GM19238 (cell line): Measurements from ENCODE around the gene XPO6.
"Not testable (repeated sequence)": the region's sequence is repeated elsewhere in the genome, so short reads cannot be mapped to it uniquely, and the experiment has no call there.

ENCODE experiments used
- DNase-seq: peaks from one replicate; pipeline ENCODE4 v3.0.0; 2011; ENCODE audit warnings: low spot score; ENCODE audit not compliant: insufficient read length

Gene XPO6

GRCh38 chr16:28115866-28116265, 95.9 kb downstream of the XPO6 start:
- DNase-seq: not testable (repeated sequence)

- DNase-seq: no peak
Observed at GRCh38 chr16:28112908-28113307, 98.9 kb downstream of the XPO6 start.

- no peak for DNase-seq
Observed at GRCh38 chr16:28110977-28111376, 100.8 kb downstream of the XPO6 start.

- no peak for DNase-seq
Observed at GRCh38 chr16:28110479-28110878, 101.3 kb downstream of the XPO6 start.

GRCh38 chr16:28110074-28110473, 101.7 kb downstream of the XPO6 start:
- DNase-seq: no peak

- DNase-seq: no peak
Observed at GRCh38 chr16:28108590-28109247, 103.0 kb downstream of the XPO6 start.

- DNase-seq: no peak
Observed at GRCh38 chr16:28107232-28107631, 104.5 kb downstream of the XPO6 start.

- DNase-seq: no peak
Observed at GRCh38 chr16:28106467-28107215, 105.1 kb downstream of the XPO6 start.

GRCh38 chr16:28105954-28106353, 105.8 kb downstream of the XPO6 start:
- DNase-seq: no peak

GRCh38 chr16:28105297-28105696, 106.5 kb downstream of the XPO6 start:
- DNase-seq: no peak

- DNase-seq: no peak
Observed at GRCh38 chr16:28104404-28104803, 107.4 kb downstream of the XPO6 start.

- DNase-seq: no peak
Observed at GRCh38 chr16:28103516-28104170, 108.1 kb downstream of the XPO6 start.

GRCh38 chr16:28101533-28101890, 110.3 kb downstream of the XPO6 start:
- no peak for DNase-seq

GRCh38 chr16:28100810-28101532, 110.8 kb downstream of the XPO6 start:
- no peak for DNase-seq

GRCh38 chr16:28098959-28099945, 112.5 kb downstream of the XPO6 start:
- no peak for DNase-seq

GRCh38 chr16:28098171-28098958, 113.4 kb downstream of the XPO6 start:
- no peak for DNase-seq

GRCh38 chr16:28096983-28097899, 114.5 kb downstream of the XPO6 start:
- DNase-seq: no peak

GRCh38 chr16:28093385-28093725, 118.4 kb downstream of the XPO6 start:
- DNase-seq: no peak
